GM18502 (cell line): ENCODE measurements around the gene TBC1D5.
"Not testable (repeated sequence)": the region's sequence is repeated elsewhere in the genome, so short reads cannot be mapped to it uniquely, and the experiment has no call there.

Experiments
- ATAC-seq: cut with Tn5 transposase; IDR thresholded peaks from one replicate; pipeline ENCODE4 v1.9.1; 2021; ENCODE audit warnings: mild to moderate bottlenecking; ENCODE audit not compliant: unreplicated experiment, poor library complexity

TBC1D5 gene

GRCh38 chr3:17431484-17432045, 310.9 kb downstream of the TBC1D5 start:
- ATAC-seq = no peak

- no peak for ATAC-seq
Observed at GRCh38 chr3:17431004-17431403, 311.4 kb downstream of the TBC1D5 start.

GRCh38 chr3:17430582-17430981, 311.8 kb downstream of the TBC1D5 start:
- no peak for ATAC-seq

- no peak for ATAC-seq
Observed at GRCh38 chr3:17423786-17424536, 318.5 kb downstream of the TBC1D5 start.

GRCh38 chr3:17422636-17423035, 319.8 kb downstream of the TBC1D5 start:
- ATAC-seq = no peak

- no peak for ATAC-seq
Observed at GRCh38 chr3:17420668-17421067, 321.8 kb downstream of the TBC1D5 start.

GRCh38 chr3:17412950-17413530, 329.4 kb downstream of the TBC1D5 start:
- peak; percentile 91 for ATAC-seq

GRCh38 chr3:17411157-17411877, 331.1 kb downstream of the TBC1D5 start:
- no peak for ATAC-seq

GRCh38 chr3:17407576-17407975, 334.9 kb downstream of the TBC1D5 start:
- ATAC-seq = no peak

GRCh38 chr3:17404548-17404947, 337.9 kb downstream of the TBC1D5 start:
- no peak for ATAC-seq

GRCh38 chr3:17402442-17402841, 340.0 kb downstream of the TBC1D5 start:
- no peak for ATAC-seq

- ATAC-seq = no peak
Observed at GRCh38 chr3:17401912-17402311, 340.5 kb downstream of the TBC1D5 start.

GRCh38 chr3:17399586-17399985, 342.8 kb downstream of the TBC1D5 start:
- peak; percentile 42 for ATAC-seq

GRCh38 chr3:17398959-17399551, 343.4 kb downstream of the TBC1D5 start:
- ATAC-seq = peak; percentile 99

- no peak for ATAC-seq
Observed at GRCh38 chr3:17396036-17396435, 346.4 kb downstream of the TBC1D5 start.

- ATAC-seq = no peak
Observed at GRCh38 chr3:17394541-17395155, 347.8 kb downstream of the TBC1D5 start.

- not testable (repeated sequence) for ATAC-seq
Observed at GRCh38 chr3:17392516-17392915, 349.9 kb downstream of the TBC1D5 start.

- no peak for ATAC-seq
Observed at GRCh38 chr3:17390785-17391184, 351.6 kb downstream of the TBC1D5 start.

- ATAC-seq = no peak
Observed at GRCh38 chr3:17387108-17387507, 355.3 kb downstream of the TBC1D5 start.

- no peak for ATAC-seq
Observed at GRCh38 chr3:17386432-17386831, 356.0 kb downstream of the TBC1D5 start.
